CD4-positive, CD25-positive, alpha-beta regulatory T cell (primary cell): ENCODE measurements around the gene ANAPC5. TPM values are rescaled to one million over a fixed set of nuclear protein-coding genes. Genes with fewer than 3 reads are reported as not detected.

Source experiments
- ATAC-seq, 2 donors: fragments of 150-1000 bp; cut with Tn5 transposase; one replicate each; pipeline ENCODE4 v1.10.0; 2021; ENCODE audit warnings: low read depth in 2 of 2, moderate number of reproducible peaks in 2 of 2, moderate library complexity in 1 of 2
- DNase-seq, 3 donors: peaks; one replicate each; pipeline versions ENCODE4 v3.0.0 to v3.0.0-alpha.2; 2012 to 2022; ENCODE audit warnings: mixed read lengths in 1 of 3
- H3K27ac ChIP-seq: one replicate; pipeline ENCODE4 v1.7.0; 2013; ENCODE audit warnings: mild to moderate bottlenecking, low read length; ENCODE audit not compliant: insufficient read depth, poor library complexity, severe bottlenecking
- H3K27me3 ChIP-seq: one replicate; pipeline ENCODE4 v1.7.0; 2013; ENCODE audit warnings: low read length; ENCODE audit not compliant: control insufficient read depth, insufficient read depth
- H3K36me3 ChIP-seq: one replicate; pipeline ENCODE4 v1.7.0; 2013; ENCODE audit warnings: mild to moderate bottlenecking, low read length, moderate library complexity; ENCODE audit not compliant: control insufficient read depth, insufficient read depth
- H3K4me1 ChIP-seq: 2 replicates; pipeline ENCODE4 v1.7.0; 2013; ENCODE audit warnings: mild to moderate bottlenecking, low read length; ENCODE audit not compliant: insufficient read depth, control insufficient read depth, poor library complexity, severe bottlenecking
- H3K4me3 ChIP-seq: one replicate; pipeline ENCODE4 v1.7.0; 2013; ENCODE audit warnings: low read depth, mild to moderate bottlenecking, low read length, moderate library complexity
- H3K9me3 ChIP-seq, 2 experiments: 1 replicate in 1 of 2; 2 replicates in 1 of 2; pipeline ENCODE4 v1.7.0; 2013; ENCODE audit warnings: low read length in 2 of 2, mild to moderate bottlenecking in 1 of 2, moderate library complexity in 1 of 2; ENCODE audit not compliant: control insufficient read depth in 2 of 2
- H3K27ac Mint-ChIP-seq, 3 donors: one replicate each; pipeline ENCODE4 v1.8.0; 2020 to 2022; ENCODE audit warnings: mild to moderate bottlenecking in 3 of 3, mixed read lengths in 3 of 3, moderate library complexity in 2 of 3
- H3K27me3 Mint-ChIP-seq: one replicate; pipeline ENCODE4 v1.8.0; 2022; ENCODE audit warnings: mild to moderate bottlenecking, mixed read lengths
- H3K36me3 Mint-ChIP-seq: one replicate; pipeline ENCODE4 v1.8.0; 2020; ENCODE audit warnings: mixed read lengths
- H3K4me1 Mint-ChIP-seq, 4 donors: one replicate each; pipeline ENCODE4 v1.8.0; 2020 to 2022; ENCODE audit warnings: mixed read lengths in 4 of 4, mild to moderate bottlenecking in 1 of 4
- H3K4me3 Mint-ChIP-seq, 4 donors: one replicate each; pipeline ENCODE4 v1.8.0; 2020 to 2022; ENCODE audit warnings: mild to moderate bottlenecking in 4 of 4, mixed read lengths in 4 of 4, moderate library complexity in 3 of 4
- H3K9me3 Mint-ChIP-seq, 7 donors: one replicate each; pipeline ENCODE4 v1.8.0; 2020 to 2022; ENCODE audit warnings: mixed read lengths in 7 of 7, mild to moderate bottlenecking in 3 of 7, moderate library complexity in 2 of 7
- polyA plus RNA-seq, 4 donors: library from polyadenylated mRNA; unstranded; fragments of 300-500 nt; fragmentation: Illumina TruSeq; gene quantifications; one replicate each; pipeline ENCODE4 v1.2.3, GENCODE V29; 2021
- total RNA-seq: library from RNA; stranded (reverse); gene quantifications from one replicate; pipeline ENCODE4 v1.2.3, GENCODE V29; 2022

Gene ANAPC5
- total and polyA plus RNA-seq, 5 donors from 2014 or later: 113 to 141 (median 138) TPM

DNA sequence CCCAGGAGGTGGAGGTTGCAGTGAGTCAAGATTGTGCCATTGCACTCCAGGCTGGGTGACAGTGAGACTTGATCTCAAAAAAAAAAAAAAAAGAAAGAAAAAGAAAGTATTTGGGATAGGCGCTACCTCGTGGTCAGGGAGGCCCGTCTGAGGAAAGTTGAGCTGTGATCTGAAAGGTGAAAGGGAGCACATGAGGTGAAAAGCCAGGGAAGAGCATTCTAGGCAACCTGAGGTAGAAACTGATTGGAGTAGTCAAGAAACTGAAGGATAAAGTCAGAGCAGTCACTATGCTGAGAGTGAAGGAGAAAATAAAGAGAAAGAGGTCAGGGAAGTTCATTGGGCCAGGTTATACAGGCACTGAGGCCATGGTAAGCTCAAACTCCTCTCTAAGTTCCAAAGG is 7.7 kb downstream of the ANAPC5 start:
- Mint-ChIP-seq H3K27me3 (no peaks in the 10 kb centered on the region), H3K4me3 (no peak overlapping the region), H3K4me1 (peaks cover 12 to 43% (median 23%) of the 10 kb centered on the region in 4 donors), H3K27ac (peak overlapping the region; percentile 1 to 57 (median 33)), H3K36me3 (peaks cover 55% of the 10 kb centered on the region), H3K9me3 (no peaks in the 10 kb centered on the region)
- Histone ChIP-seq H3K9me3 (no peaks in the 10 kb centered on the region), H3K4me3 (no peak overlapping the region), H3K27ac (no peak overlapping the region), H3K36me3 (peaks cover 71% of the 10 kb centered on the region), H3K4me1 (no peaks in the 10 kb centered on the region), H3K27me3 (no peaks in the 10 kb centered on the region)
- no peak for DNase-seq
- no peak for ATAC-seq

DNA sequence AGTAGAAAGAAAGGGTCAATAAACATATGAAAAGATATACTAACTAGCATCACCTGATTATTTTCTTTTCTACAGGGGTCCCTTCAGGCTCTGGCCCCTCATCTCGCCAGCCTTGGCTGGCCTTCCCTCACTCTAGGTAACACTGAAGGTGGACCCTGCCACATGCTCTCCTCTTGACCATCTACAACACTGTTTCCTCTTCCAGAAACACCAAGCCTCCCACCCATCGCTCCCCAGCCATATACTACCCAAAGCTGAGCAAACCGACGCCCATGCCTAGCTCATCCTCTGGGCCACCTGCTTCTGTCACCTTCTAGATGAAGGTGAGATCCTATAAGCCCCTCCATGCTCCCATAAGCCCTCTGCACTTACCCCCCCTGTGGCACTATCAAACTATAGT is 14.8 kb downstream of the ANAPC5 start:
- Histone ChIP-seq H3K4me3 (no peak overlapping the region), H3K36me3 (peaks cover 70% of the 10 kb centered on the region), H3K27me3 (no peaks in the 10 kb centered on the region), H3K27ac (no peak overlapping the region), H3K4me1 (peaks cover 3% of the 10 kb centered on the region), H3K9me3 (no peaks in the 10 kb centered on the region)
- Mint-ChIP-seq H3K9me3 (no peaks in the 10 kb centered on the region), H3K36me3 (peaks cover 33% of the 10 kb centered on the region), H3K27ac (peak overlapping the region in 1 of 3 donors; percentile 52), H3K27me3 (no peaks in the 10 kb centered on the region), H3K4me3 (no peak overlapping the region), H3K4me1 (peaks cover 6 to 10% (median 9%) of the 10 kb centered on the region in 4 donors)
- ATAC-seq (no peak), DNase-seq (no peak)

DNA sequence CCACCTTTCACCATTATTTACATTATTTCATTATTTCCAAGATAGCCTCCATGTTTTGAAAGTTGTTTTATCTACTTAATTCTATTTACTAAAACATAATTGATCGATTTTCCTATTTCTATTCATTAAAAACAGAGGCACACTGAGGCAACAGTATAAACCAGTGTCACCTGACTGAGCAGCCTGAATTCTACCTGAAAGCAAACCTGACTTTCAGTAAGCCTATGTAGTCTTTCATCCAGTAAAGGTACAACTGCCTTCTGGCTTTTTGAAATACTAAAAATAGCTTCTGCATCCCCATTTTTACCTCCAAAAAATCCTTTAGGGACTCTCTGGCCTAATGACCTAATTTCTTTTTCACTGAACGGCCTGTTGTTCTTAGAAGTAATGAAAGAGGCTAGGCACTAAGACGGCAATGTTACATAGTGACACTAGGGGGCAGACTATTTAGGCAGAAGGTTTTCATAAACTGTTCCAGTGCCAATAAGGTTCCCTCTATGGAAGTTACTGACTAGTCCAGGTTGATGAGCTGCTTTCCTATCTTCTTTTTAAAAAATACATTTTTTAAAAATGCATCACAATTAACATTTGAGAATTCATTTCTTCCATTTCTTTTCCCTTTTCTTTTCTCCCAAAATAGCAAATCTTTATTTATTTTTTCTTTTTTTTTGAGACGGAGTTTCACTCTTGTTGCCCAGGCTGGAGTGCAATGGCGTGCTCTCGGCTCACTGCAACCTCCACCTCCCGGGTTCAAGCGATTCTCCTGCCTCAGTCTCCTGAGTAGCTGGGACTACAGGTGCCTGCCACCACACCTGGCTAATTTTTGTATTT is 17.5 kb downstream of the ANAPC5 start:
- Mint-ChIP-seq H3K4me1 (peaks cover 6 to 12% (median 9%) of the 10 kb centered on the region in 4 donors), H3K36me3 (peaks cover 32% of the 10 kb centered on the region), H3K9me3 (no peaks in the 10 kb centered on the region), H3K27me3 (no peaks in the 10 kb centered on the region), H3K27ac (peak overlapping the region in 2 of 3 donors; percentile 20 to 52), H3K4me3 (no peak overlapping the region)
- DNase-seq (peak; percentile 14 to 74 (median 57)), ATAC-seq (peak; percentile 74 to 77)
- peak overlapping the region; percentile 36 for H3K27ac ChIP-seq
- H3K27me3 ChIP-seq: no peaks in the 10 kb centered on the region
- peaks cover 3% of the 10 kb centered on the region for H3K4me1 ChIP-seq
- peak overlapping the region; percentile 31 for H3K4me3 ChIP-seq
- peaks cover 74% of the 10 kb centered on the region for H3K36me3 ChIP-seq
- no peaks in the 10 kb centered on the region for H3K9me3 ChIP-seq

GRCh38 chr12:121333747-121334146 is 18.5 kb downstream of the ANAPC5 start:
- H3K27me3 ChIP-seq: no peaks in the 10 kb centered on the region
- no peak for ATAC-seq
- peaks cover 77% of the 10 kb centered on the region for H3K36me3 ChIP-seq
- H3K4me3 Mint-ChIP-seq: no peak overlapping the region
- no peaks in the 10 kb centered on the region for H3K9me3 Mint-ChIP-seq
- DNase-seq: no peak
- peaks cover 6 to 12% (median 8%) of the 10 kb centered on the region in 4 donors for H3K4me1 Mint-ChIP-seq
- peaks cover 3% of the 10 kb centered on the region for H3K4me1 ChIP-seq
- H3K27ac Mint-ChIP-seq: no peak overlapping the region
- no peaks in the 10 kb centered on the region for H3K27me3 Mint-ChIP-seq
- no peak overlapping the region for H3K27ac ChIP-seq
- no peak overlapping the region for H3K4me3 ChIP-seq
- H3K9me3 ChIP-seq: no peaks in the 10 kb centered on the region
- peaks cover 41% of the 10 kb centered on the region for H3K36me3 Mint-ChIP-seq

GRCh38 chr12:121331248-121331647 is 21.0 kb downstream of the ANAPC5 start:
- H3K36me3 Mint-ChIP-seq: peaks cover 56% of the 10 kb centered on the region
- no peaks in the 10 kb centered on the region for H3K9me3 Mint-ChIP-seq
- peaks cover 3% of the 10 kb centered on the region for H3K4me1 ChIP-seq
- no peak overlapping the region for H3K4me3 ChIP-seq
- H3K4me3 Mint-ChIP-seq: no peak overlapping the region
- ATAC-seq (no peak), DNase-seq (no peak)
- no peaks in the 10 kb centered on the region for H3K27me3 Mint-ChIP-seq
- H3K27ac Mint-ChIP-seq: peak overlapping the region in 1 of 3 donors; percentile 64
- H3K27me3 ChIP-seq: no peaks in the 10 kb centered on the region
- peaks cover 6 to 12% (median 8%) of the 10 kb centered on the region in 4 donors for H3K4me1 Mint-ChIP-seq
- H3K36me3 ChIP-seq: peaks cover 93% of the 10 kb centered on the region
- H3K9me3 ChIP-seq: no peaks in the 10 kb centered on the region
- H3K27ac ChIP-seq: no peak overlapping the region

DNA sequence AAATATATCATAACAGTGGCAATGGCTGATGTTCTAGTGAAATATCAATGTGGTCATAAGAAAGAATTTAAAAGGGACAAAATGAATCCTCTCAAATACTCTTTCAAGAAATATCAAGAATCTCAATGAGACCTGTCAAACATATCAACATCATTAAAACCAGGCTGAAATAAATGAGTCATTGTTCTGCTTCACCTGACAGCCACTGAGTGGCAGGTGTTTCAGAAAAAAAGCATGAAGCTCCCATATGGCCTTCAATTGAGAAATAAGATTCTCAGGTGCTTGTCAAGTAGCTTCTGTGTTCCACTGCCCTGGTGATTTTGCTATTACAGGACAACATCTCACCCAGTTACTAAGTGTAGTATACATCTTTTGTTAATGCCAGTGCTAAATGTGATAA is 21.5 kb downstream of the ANAPC5 start:
- Mint-ChIP-seq H3K27me3 (no peaks in the 10 kb centered on the region), H3K4me3 (no peak overlapping the region), H3K27ac (peak overlapping the region in 1 of 3 donors; percentile 64), H3K36me3 (peaks cover 61% of the 10 kb centered on the region), H3K4me1 (peaks cover 6 to 12% (median 8%) of the 10 kb centered on the region in 4 donors), H3K9me3 (no peaks in the 10 kb centered on the region)
- peaks cover 93% of the 10 kb centered on the region for H3K36me3 ChIP-seq
- no peak for DNase-seq
- no peak overlapping the region for H3K4me3 ChIP-seq
- no peaks in the 10 kb centered on the region for H3K9me3 ChIP-seq
- ATAC-seq: no peak
- H3K27ac ChIP-seq: no peak overlapping the region
- peaks cover 3% of the 10 kb centered on the region for H3K4me1 ChIP-seq
- no peaks in the 10 kb centered on the region for H3K27me3 ChIP-seq

DNA sequence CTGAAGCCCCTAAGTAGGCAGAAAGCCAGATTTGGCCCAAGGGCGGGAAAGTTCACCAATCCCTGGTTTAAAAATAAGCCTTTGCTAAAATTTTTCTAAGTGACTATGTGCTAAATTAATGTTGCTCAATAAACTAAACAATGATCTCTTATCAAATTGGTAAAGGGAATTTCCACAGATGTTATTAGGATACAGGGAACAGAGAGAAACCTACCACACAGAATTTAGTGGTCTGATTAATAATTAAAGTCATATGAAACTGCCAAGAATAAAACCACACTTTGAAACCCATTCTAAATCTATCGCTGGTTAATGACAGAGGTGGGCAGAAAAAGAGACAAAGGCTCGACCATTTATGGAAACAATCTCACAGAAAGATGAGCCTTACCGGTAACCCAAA is 22.0 kb downstream of the ANAPC5 start:
- no peak overlapping the region for H3K4me3 Mint-ChIP-seq
- no peaks in the 10 kb centered on the region for H3K27me3 Mint-ChIP-seq
- H3K4me1 Mint-ChIP-seq: peaks cover 6 to 12% (median 6%) of the 10 kb centered on the region in 4 donors
- peaks cover 63% of the 10 kb centered on the region for H3K36me3 Mint-ChIP-seq
- no peak for ATAC-seq
- H3K9me3 Mint-ChIP-seq: no peaks in the 10 kb centered on the region
- Histone ChIP-seq H3K27me3 (no peaks in the 10 kb centered on the region), H3K27ac (no peak overlapping the region), H3K4me3 (no peak overlapping the region), H3K4me1 (peaks cover 3% of the 10 kb centered on the region), H3K9me3 (no peaks in the 10 kb centered on the region), H3K36me3 (peaks cover 90% of the 10 kb centered on the region)
- DNase-seq: no peak
- no peak overlapping the region for H3K27ac Mint-ChIP-seq

DNA sequence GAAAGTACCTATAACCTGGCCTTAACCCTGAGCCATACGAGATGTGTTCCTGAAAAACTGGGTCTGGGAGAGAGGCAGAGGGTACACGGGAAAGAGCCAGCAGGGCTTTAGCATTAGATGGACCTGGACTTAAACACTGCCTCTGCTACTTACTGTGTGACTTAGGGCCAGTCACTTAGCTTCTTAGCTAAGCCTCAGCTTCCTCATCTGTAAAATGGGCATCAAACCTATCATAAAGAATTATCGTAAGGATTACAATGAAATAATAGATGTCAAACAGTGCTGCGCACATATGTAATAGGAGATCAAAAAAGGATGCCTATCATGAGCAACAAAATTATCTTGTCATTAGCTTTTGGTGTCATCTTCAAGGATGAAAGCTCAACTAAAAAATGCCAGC is 23.6 kb downstream of the ANAPC5 start:
- Histone ChIP-seq H3K4me3 (no peak overlapping the region), H3K4me1 (no peaks in the 10 kb centered on the region), H3K27ac (no peak overlapping the region), H3K9me3 (no peaks in the 10 kb centered on the region), H3K27me3 (no peaks in the 10 kb centered on the region), H3K36me3 (peaks cover 92% of the 10 kb centered on the region)
- Mint-ChIP-seq H3K27ac (no peak overlapping the region), H3K4me3 (no peak overlapping the region), H3K4me1 (peaks cover 0 to 7% (median 4%) of the 10 kb centered on the region in 4 donors), H3K27me3 (no peaks in the 10 kb centered on the region), H3K9me3 (peaks cover 0 to 1% (median 0%) of the 10 kb centered on the region in 7 donors), H3K36me3 (peaks cover 61% of the 10 kb centered on the region)
- ATAC-seq (no peak), DNase-seq (no peak)
